GM12873 (cell line): Measurements from ENCODE around the gene NRP2.

Experiments
- CTCF ChIP-seq: IDR thresholded peaks from 2 replicates; pipeline ENCODE4 v1.5.1; 2012; ENCODE audit warnings: low read depth, mild to moderate bottlenecking, moderate library complexity, low read length, control low read depth; ENCODE audit not compliant: insufficient read depth; ENCODE audit errors: missing control alignments

Gene NRP2

GRCh38 chr2:205659922-205660321, 22.4 kb upstream of the NRP2 start:
- no peak for TF ChIP-seq CTCF

- TF ChIP-seq CTCF = no peak
Measured at GRCh38 chr2:205660521-205661124, 21.7 kb upstream of the NRP2 start.

DNA sequence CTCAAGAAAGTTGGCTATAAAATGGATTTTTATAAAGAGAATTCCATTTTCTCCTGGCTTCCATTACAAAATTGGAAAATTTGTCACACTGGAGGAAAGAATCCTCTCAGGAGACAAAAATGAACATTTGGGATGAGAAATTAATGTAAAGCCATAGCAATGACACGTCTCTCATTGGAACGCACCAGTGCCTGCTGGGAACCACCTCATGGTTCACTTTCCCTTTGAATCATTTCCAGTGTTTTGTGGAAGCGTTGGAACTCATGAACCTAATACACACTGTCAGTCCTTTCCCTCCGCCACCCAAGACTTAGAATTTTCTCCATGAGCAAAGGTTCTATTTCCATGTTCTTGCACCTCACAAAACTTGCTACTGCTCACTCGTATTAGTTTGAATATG, 21.0 kb upstream of the NRP2 start:
- no peak for TF ChIP-seq CTCF

DNA sequence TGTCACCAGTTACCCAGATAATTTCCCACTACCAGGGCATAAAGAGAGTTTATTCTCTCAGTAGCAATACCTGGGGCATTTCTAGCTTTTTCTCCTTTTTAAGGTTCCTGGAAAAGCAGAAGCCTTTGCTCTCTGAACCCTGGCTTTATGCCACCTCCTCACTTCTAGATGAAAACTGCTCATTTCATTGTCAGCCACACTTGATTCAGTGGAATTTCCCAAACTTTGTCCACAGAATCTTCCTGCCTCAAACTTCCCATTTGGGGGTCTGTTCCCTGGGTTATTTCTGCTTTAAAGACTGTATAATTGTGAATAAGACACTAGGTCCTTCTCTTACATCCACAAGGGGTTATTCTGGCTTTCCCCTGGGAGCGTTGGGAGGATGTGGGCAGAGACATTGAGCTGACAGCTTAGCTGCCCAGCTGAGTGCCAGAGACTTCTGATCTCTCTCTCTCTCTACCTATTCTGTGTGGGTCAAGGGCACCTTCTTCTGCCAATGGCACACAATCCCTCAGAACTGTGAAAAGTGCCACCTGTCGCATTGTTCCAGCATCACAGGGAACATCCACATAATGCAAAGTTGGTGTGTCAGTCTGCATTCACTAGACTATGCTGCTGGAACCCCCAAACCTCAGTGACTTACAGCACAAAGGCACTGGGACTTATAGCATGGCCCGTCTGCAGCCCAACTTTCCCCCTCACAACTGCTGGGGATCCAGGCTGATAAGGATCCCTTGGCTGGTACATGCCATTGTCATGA, 19.9 kb upstream of the NRP2 start:
- no peak for TF ChIP-seq CTCF

GRCh38 chr2:205665791-205666190, 16.5 kb upstream of the NRP2 start:
- TF ChIP-seq CTCF = no peak

GRCh38 chr2:205670292-205670691, 12.0 kb upstream of the NRP2 start:
- no peak for TF ChIP-seq CTCF

GRCh38 chr2:205673312-205673711, 9.0 kb upstream of the NRP2 start:
- TF ChIP-seq CTCF = no peak
